Cardiac muscle cell (in vitro differentiated cells and primary cell): Measurements from ENCODE around the gene MBP. TPM values are rescaled to one million over a fixed set of nuclear protein-coding genes. Genes with fewer than 3 reads are reported as not detected.

ENCODE experiments used
- DNase-seq, 2 donors: peaks; one replicate each; pipeline versions ENCODE4 v3.0.0 to v3.0.0-alpha.2; 2010 to 2017; ENCODE audit warnings: low read depth in 1 of 2, low spot score in 1 of 2
- H3K27ac ChIP-seq: fragments of 200-600 bp; sonication (generic); 2 replicates; pipeline ENCODE4 v1.5.1; 2016
- H3K27me3 ChIP-seq: fragments of 200-600 bp; sonication (generic); 2 replicates; pipeline ENCODE4 v1.6.0; 2016; ENCODE audit warnings: control low read depth
- H3K36me3 ChIP-seq: fragments of 200-600 bp; sonication (generic); 2 replicates; pipeline ENCODE4 v1.5.1; 2016; ENCODE audit warnings: control low read depth
- H3K4me1 ChIP-seq: fragments of 200-600 bp; sonication (generic); 2 replicates; pipeline ENCODE4 v1.8.1; 2017; ENCODE audit warnings: low read depth, mild to moderate bottlenecking, mixed run types
- H3K4me3 ChIP-seq: fragments of 200-600 bp; sonication (generic); 2 replicates; pipeline ENCODE4 v1.5.1; 2016; ENCODE audit warnings: mild to moderate bottlenecking
- H3K9me3 ChIP-seq: fragments of 200-600 bp; sonication (generic); 2 replicates; pipeline ENCODE4 v1.5.1; 2017; ENCODE audit warnings: low read depth, mild to moderate bottlenecking, control low read depth
- polyA plus RNA-seq: library from polyadenylated mRNA; unstranded; fragments of >200 nt; fragmentation: Nextera tagmentation; extraction: Ambion mirVana; gene quantifications from 2 replicates; pipeline ENCODE4 v1.2.1, GENCODE V29; 2016
- total RNA-seq: library from RNA; depleted of rRNA; stranded (reverse); fragments of >200 nt; gene quantifications from 2 replicates; pipeline ENCODE4 v1.2.3, GENCODE V29; 2016
- TF ChIP-seq, protein P1 (sequence below): IDR thresholded peaks from 2 replicates; pipeline ENCODE4 v1.5.1; 2012; ENCODE audit warnings: low read depth, mild to moderate bottlenecking, low read length

MBP gene
- total and polyA plus RNA-seq, 2 experiments from 2014 or later = 0.32 to 0.42 TPM

- H3K4me3 ChIP-seq = no peak overlapping the region
- no peak overlapping the region for H3K27ac ChIP-seq
- no peaks in the 10 kb centered on the region for H3K36me3 ChIP-seq
- TF ChIP-seq, protein P1, sequence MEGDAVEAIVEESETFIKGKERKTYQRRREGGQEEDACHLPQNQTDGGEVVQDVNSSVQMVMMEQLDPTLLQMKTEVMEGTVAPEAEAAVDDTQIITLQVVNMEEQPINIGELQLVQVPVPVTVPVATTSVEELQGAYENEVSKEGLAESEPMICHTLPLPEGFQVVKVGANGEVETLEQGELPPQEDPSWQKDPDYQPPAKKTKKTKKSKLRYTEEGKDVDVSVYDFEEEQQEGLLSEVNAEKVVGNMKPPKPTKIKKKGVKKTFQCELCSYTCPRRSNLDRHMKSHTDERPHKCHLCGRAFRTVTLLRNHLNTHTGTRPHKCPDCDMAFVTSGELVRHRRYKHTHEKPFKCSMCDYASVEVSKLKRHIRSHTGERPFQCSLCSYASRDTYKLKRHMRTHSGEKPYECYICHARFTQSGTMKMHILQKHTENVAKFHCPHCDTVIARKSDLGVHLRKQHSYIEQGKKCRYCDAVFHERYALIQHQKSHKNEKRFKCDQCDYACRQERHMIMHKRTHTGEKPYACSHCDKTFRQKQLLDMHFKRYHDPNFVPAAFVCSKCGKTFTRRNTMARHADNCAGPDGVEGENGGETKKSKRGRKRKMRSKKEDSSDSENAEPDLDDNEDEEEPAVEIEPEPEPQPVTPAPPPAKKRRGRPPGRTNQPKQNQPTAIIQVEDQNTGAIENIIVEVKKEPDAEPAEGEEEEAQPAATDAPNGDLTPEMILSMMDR = no peak
- DNase-seq = peak in 1 of 2 donors; percentile 89
- H3K9me3 ChIP-seq = no peaks in the 10 kb centered on the region
- H3K4me1 ChIP-seq = no peaks in the 10 kb centered on the region
- no peaks in the 10 kb centered on the region for H3K27me3 ChIP-seq
These were observed 76.1 kb downstream of the MBP start for GRCh38 chr18:77056344-77057005.

DNA sequence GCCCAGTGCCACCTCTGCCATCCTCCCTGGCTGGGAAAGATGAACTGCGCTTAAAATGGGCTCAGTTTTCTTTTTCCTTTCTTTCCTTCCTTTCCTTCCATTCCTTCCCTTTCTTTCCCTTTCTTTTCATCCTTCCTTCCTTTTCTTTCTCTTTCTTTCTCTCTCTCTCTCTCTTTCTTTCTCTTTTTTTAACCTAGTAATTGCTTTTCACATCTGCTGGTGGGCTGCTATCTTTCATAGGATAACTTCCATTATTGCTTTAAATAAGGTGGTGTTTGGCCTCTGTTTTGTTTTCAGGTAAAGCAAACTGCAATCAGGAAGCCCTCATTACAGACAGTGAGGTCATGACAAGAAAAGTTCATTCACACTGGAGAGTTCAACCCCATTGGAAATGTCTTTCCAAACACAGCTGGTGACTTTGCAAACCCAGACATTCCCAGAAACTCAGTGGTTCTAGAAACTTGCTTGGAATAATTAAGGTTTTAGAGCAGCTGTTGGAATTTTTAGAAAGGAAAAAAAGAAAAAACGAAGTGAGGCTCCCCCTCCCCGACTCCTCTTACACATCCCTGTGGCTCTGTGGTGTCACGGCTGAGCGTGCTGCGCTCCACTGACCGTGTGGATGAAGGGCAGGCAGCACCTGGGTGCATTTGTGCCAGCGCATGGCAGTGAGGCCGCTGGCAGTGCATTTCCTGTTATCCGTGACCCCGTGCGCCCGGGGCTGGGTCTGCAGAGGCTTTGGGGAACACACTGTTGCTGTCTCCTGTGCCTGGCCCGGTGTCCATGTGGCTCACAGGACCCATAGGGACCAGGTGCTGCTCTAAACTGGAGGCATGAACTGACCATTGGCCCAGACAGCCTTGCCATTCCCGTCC is 76.9 kb downstream of the MBP start:
- Histone ChIP-seq H3K9me3 (no peaks in the 10 kb centered on the region), H3K36me3 (no peaks in the 10 kb centered on the region), H3K27ac (no peak overlapping the region), H3K27me3 (no peaks in the 10 kb centered on the region), H3K4me1 (no peaks in the 10 kb centered on the region), H3K4me3 (no peak overlapping the region)
- TF ChIP-seq, protein P1 = no peak
- no peak for DNase-seq

DNA sequence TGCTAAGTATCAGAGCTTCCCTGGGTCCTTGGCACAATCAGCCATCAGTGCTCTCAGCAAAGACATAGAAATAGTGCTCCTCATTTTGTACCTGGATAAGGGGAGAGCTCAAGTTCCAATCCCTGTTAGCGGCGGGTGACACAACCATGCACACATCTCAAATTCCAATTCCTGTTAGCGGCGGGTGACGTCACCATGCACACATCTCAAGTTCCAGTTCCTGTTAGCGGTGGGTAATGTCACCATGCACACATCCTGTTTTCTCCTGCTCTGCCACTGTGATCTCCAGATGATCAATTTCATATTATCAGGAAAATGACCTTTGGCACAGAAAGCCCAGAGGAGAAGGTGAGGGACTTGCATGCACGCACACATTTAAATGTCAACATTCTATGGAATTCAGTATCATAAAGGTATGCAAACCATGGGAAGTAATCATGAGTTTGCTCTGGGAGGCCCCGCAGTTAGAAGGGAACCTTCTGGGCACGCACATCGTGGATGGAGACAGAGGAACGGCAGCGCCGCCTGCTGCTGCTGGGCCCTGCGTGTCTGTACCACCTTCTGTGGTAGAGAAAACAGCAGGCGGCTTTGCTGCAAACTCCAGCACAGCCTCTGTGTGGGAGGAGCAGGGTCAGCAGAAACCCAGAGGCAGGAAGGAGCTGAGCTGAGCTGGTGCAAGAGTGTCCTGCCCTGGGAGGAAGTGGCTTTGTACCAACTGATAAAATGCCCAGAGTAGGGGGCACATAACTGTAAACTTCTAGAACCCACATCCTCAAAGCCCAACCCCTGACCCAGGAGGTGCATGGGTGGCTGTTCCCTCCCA is 77.8 kb downstream of the MBP start:
- H3K4me3 ChIP-seq = no peak overlapping the region
- H3K27ac ChIP-seq = no peak overlapping the region
- no peaks in the 10 kb centered on the region for H3K9me3 ChIP-seq
- no peaks in the 10 kb centered on the region for H3K36me3 ChIP-seq
- no peaks in the 10 kb centered on the region for H3K27me3 ChIP-seq
- peak; percentile 68 to 96 for DNase-seq
- TF ChIP-seq, protein P1 = peak; percentile 94
- no peaks in the 10 kb centered on the region for H3K4me1 ChIP-seq

GRCh38 chr18:77054288-77054605 is 78.3 kb downstream of the MBP start:
- Histone ChIP-seq H3K9me3 (no peaks in the 10 kb centered on the region), H3K4me3 (no peak overlapping the region), H3K4me1 (no peaks in the 10 kb centered on the region), H3K36me3 (no peaks in the 10 kb centered on the region), H3K27ac (no peak overlapping the region), H3K27me3 (no peaks in the 10 kb centered on the region)
- TF ChIP-seq, protein P1 = no peak
- DNase-seq = no peak

GRCh38 chr18:77053616-77054287 is 78.8 kb downstream of the MBP start:
- H3K27ac ChIP-seq = no peak overlapping the region
- H3K27me3 ChIP-seq = no peaks in the 10 kb centered on the region
- no peak overlapping the region for H3K4me3 ChIP-seq
- no peaks in the 10 kb centered on the region for H3K4me1 ChIP-seq
- no peak for DNase-seq
- H3K36me3 ChIP-seq = no peaks in the 10 kb centered on the region
- TF ChIP-seq, protein P1 = no peak
- H3K9me3 ChIP-seq = no peaks in the 10 kb centered on the region
